ENCODE measurements around the gene DIPK1B.

DIPK1B gene

DNA sequence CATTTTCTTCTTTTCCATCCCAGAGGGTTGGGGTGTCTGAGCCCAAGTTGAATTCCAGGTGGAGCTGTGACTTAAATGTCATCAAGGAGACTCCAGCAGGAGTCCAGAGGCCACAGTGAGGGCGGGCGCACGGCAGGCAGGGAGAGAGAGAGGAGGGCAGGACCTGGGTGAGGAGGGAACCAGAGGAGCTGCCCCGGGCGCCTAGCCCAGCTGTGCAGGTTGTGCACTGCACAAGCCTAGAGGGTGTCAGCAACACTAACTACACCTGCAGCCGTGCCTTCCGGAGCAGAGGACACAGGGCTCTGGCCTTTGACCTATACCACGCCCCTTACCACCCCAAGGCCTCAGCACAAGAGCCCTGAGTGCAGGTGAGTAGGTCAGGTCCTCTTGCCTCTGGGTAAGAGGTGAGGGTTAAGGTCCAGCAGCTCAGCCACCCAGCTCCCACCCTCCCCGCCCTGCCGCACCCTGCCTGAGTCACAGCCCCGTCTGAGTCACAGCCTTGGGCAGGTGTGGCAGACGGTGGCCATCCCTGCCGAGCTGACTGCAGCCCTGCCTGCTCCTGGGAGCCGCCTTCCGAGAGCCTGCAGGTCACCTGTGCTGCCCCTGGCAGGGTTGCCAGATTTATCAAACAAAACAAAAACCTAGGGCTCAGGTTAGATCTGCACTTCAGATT lies 18.7 kb upstream of the DIPK1B start:
- Mint-ChIP-seq H3K4me1 (no peaks in the 10 kb centered on the region), H3K9me3 (no peaks in the 10 kb centered on the region), H3K4me3 (no peak overlapping the region), H3K27me3 (peaks cover 19% of the 10 kb centered on the region), H3K36me3 (ENCODE audit: insufficient read depth) (peaks cover 5% of the 10 kb centered on the region), H3K27ac (ENCODE audit: low read depth) (no peak overlapping the region)
- DNase-seq (ENCODE audit: low spot score in 2 of 2): no peak
- ATAC-seq (replicated peaks; ENCODE audit: extremely low read depth, poor library complexity, severe bottlenecking): no peak

DNA sequence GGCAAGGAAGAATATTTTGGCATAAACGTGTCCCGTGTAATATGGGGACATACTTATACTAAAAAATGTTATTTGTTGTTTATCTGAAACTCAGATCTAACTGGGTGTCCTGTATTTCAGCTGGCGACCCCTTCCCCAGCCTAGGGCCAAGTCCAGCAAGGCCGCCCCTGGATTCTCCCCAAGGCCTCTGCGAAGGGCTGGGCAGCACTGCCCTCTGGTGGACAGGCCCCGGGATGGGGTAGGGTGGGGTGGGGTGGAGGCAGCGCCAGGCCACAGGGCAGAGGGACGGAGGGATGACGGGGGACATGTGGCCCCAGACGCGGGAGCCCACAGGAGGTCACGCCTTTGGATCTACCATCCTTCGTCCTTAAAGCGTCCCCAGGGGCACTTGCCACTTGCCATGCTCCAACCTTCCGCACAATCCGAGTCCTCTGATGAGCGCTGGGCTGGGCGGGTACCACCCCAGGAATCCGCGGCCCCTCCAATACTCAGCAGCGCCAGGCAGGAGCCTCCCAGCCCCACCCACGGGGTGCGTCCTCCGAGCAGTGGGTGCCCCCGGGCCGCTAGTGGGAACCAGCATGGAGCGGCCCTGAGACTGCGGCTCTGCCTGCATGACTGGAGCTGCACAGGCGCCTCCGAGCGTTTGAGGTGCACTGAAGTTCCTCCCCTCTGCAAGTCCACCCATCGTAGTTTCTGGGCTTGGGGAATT lies 18.1 kb upstream of the DIPK1B start:
- ATAC-seq (replicated peaks; ENCODE audit: extremely low read depth, poor library complexity, severe bottlenecking) (no peak), DNase-seq (ENCODE audit: low spot score in 2 of 2) (no peak)
- Mint-ChIP-seq H3K4me1 (no peaks in the 10 kb centered on the region), H3K9me3 (no peaks in the 10 kb centered on the region), H3K36me3 (ENCODE audit: insufficient read depth) (peaks cover 5% of the 10 kb centered on the region), H3K27ac (ENCODE audit: low read depth) (no peak overlapping the region), H3K27me3 (peaks cover 19% of the 10 kb centered on the region), H3K4me3 (no peak overlapping the region)

- Mint-ChIP-seq H3K27ac (ENCODE audit: low read depth) (no peak overlapping the region), H3K9me3 (no peaks in the 10 kb centered on the region), H3K4me3 (no peak overlapping the region), H3K27me3 (peaks cover 19% of the 10 kb centered on the region), H3K36me3 (ENCODE audit: insufficient read depth) (peaks cover 5% of the 10 kb centered on the region), H3K4me1 (no peaks in the 10 kb centered on the region)
- no peak for DNase-seq (ENCODE audit: low spot score in 2 of 2)
- no peak for ATAC-seq (replicated peaks; ENCODE audit: extremely low read depth, poor library complexity, severe bottlenecking)
Measured at GRCh38 chr9:136694872-136695247, 17.5 kb upstream of the DIPK1B start.

DNA sequence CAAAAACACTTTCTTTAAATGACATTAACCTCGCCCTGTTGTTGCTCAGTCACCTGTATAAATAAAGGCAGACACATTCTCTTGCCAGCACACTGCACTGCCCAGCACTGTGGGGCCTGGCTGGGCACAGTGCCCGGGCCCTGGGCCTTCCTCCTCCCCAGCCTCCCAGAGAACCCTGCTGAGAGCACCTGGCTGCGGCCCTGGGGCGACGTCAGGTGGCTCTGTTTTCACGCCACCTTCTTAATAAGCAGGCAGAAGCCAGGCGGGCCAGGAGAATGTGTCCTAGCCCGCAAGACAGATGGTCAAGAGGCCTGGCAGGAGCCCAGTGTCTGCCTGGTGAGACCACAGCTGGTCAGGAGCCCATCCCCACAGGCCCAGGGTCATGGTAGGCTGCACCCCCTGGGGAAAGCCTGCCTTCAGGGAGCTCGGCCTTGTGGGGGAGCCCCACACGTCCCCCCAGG lies 16.9 kb upstream of the DIPK1B start:
- Mint-ChIP-seq H3K4me3 (no peak overlapping the region), H3K27me3 (peaks cover 19% of the 10 kb centered on the region)
- DNase-seq (ENCODE audit: low spot score in 2 of 2): no peak

GRCh38 chr9:136695955-136696354 lies 16.4 kb upstream of the DIPK1B start:
- DNase-seq (ENCODE audit: low spot score in 2 of 2) (no peak), ATAC-seq (replicated peaks; ENCODE audit: extremely low read depth, poor library complexity, severe bottlenecking) (no peak)
- Mint-ChIP-seq H3K27me3 (peaks cover 19% of the 10 kb centered on the region), H3K9me3 (no peaks in the 10 kb centered on the region), H3K4me3 (no peak overlapping the region), H3K27ac (ENCODE audit: low read depth) (peak overlapping the region; percentile 32), H3K4me1 (peaks cover 3% of the 10 kb centered on the region), H3K36me3 (ENCODE audit: insufficient read depth) (peaks cover 7% of the 10 kb centered on the region)

More for the DNA sequence above, 16.9 kb upstream of the DIPK1B start:
- Mint-ChIP-seq H3K4me1 (no peaks in the 10 kb centered on the region), H3K27ac (ENCODE audit: low read depth) (no peak overlapping the region), H3K36me3 (ENCODE audit: insufficient read depth) (peaks cover 5% of the 10 kb centered on the region), H3K9me3 (no peaks in the 10 kb centered on the region)
- no peak for ATAC-seq (replicated peaks; ENCODE audit: extremely low read depth, poor library complexity, severe bottlenecking)

GRCh38 chr9:136696502-136696901 lies 15.9 kb upstream of the DIPK1B start:
- DNase-seq (ENCODE audit: low spot score in 2 of 2): no peak
- Mint-ChIP-seq H3K36me3 (ENCODE audit: insufficient read depth) (peaks cover 10% of the 10 kb centered on the region), H3K9me3 (no peaks in the 10 kb centered on the region), H3K27me3 (peaks cover 19% of the 10 kb centered on the region), H3K4me3 (no peak overlapping the region), H3K4me1 (peaks cover 9% of the 10 kb centered on the region), H3K27ac (ENCODE audit: low read depth) (no peak overlapping the region)
- ATAC-seq (replicated peaks; ENCODE audit: extremely low read depth, poor library complexity, severe bottlenecking): no peak

- ATAC-seq (replicated peaks; ENCODE audit: extremely low read depth, poor library complexity, severe bottlenecking) (no peak), DNase-seq (ENCODE audit: low spot score in 2 of 2) (no peak)
- peaks cover 19% of the 10 kb centered on the region for H3K27me3 Mint-ChIP-seq
- peaks cover 12% of the 10 kb centered on the region for H3K36me3 Mint-ChIP-seq (ENCODE audit: insufficient read depth)
- H3K27ac Mint-ChIP-seq (ENCODE audit: low read depth): no peak overlapping the region
- H3K4me1 Mint-ChIP-seq: peaks cover 13% of the 10 kb centered on the region
- H3K9me3 Mint-ChIP-seq: no peaks in the 10 kb centered on the region
- no peak overlapping the region for H3K4me3 Mint-ChIP-seq
Measured at GRCh38 chr9:136697146-136697820, 15.1 kb upstream of the DIPK1B start.

DNA sequence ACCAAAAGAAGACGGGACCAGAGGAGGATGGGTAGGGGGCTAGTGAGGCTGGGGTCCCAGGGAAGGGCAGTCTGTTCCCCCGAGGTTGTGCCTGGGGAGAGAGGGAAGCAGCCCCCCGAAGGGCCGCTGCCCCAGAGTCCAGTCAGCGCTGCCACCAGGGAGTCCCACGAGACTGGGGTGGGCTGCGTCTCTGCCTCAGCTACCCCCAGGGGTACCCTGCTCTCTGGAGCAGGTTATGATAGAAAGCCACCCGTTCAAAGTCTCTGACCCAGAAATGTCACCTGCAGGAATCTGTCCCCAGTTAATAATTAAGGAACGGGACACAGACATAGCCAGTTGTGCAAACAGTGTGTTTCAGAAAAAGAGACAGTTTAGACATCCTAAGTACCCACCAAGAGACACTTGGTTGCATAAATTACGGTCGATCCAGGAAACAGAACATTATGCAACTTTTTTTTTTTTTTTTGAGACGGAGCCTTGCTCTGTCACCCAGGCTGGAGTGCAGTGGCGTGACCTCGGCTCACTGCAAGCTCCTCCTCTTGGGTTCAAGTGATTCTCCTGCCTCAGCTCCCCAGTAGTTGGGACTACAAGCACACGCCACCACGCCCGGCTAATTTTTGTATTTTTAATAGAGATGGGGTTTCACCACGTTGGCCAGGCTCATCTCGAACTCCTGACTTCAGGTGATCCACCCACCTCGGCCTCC lies 14.4 kb upstream of the DIPK1B start:
- H3K27ac Mint-ChIP-seq (ENCODE audit: low read depth): no peak overlapping the region
- no peak overlapping the region for H3K4me3 Mint-ChIP-seq
- H3K4me1 Mint-ChIP-seq: peaks cover 13% of the 10 kb centered on the region
- H3K27me3 Mint-ChIP-seq: peaks cover 17% of the 10 kb centered on the region
- DNase-seq (ENCODE audit: low spot score in 2 of 2) (no peak), ATAC-seq (replicated peaks; ENCODE audit: extremely low read depth, poor library complexity, severe bottlenecking) (no peak)
- H3K36me3 Mint-ChIP-seq (ENCODE audit: insufficient read depth): peaks cover 13% of the 10 kb centered on the region
- H3K9me3 Mint-ChIP-seq: no peaks in the 10 kb centered on the region

- Mint-ChIP-seq H3K9me3 (no peaks in the 10 kb centered on the region), H3K4me1 (peaks cover 13% of the 10 kb centered on the region), H3K36me3 (ENCODE audit: insufficient read depth) (peaks cover 13% of the 10 kb centered on the region), H3K4me3 (no peak overlapping the region), H3K27ac (ENCODE audit: low read depth) (no peak overlapping the region), H3K27me3 (peaks cover 10% of the 10 kb centered on the region)
- DNase-seq (ENCODE audit: low spot score in 2 of 2) (no peak), ATAC-seq (replicated peaks; ENCODE audit: extremely low read depth, poor library complexity, severe bottlenecking) (no peak)
Measured at GRCh38 chr9:136698635-136699246, 13.6 kb upstream of the DIPK1B start.

DNA sequence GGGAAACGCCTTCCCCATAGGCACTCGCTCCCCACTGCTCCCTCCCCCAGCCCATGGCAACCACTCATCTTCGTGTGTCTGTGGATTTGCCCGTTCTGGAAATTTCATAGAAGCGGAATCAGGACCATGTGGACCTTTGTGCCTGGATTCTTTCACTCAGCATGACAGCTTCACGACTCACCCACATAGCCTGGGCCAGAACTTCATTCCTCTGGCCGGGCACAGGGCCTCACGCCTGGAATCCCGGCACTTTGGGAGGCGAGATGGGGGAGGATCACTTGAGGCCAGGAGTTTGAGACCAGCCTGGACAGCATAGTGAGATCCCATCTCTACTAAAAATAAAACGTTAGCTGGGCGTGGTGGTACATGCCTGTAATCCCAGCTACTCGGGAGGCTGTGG lies 12.1 kb upstream of the DIPK1B start:
- peaks cover 11% of the 10 kb centered on the region for H3K36me3 Mint-ChIP-seq (ENCODE audit: insufficient read depth)
- peaks cover 13% of the 10 kb centered on the region for H3K4me1 Mint-ChIP-seq
- peaks cover 10% of the 10 kb centered on the region for H3K27me3 Mint-ChIP-seq
- ATAC-seq (replicated peaks; ENCODE audit: extremely low read depth, poor library complexity, severe bottlenecking) (no peak), DNase-seq (ENCODE audit: low spot score in 2 of 2) (no peak)
- H3K4me3 Mint-ChIP-seq: no peak overlapping the region
- no peaks in the 10 kb centered on the region for H3K9me3 Mint-ChIP-seq
- H3K27ac Mint-ChIP-seq (ENCODE audit: low read depth): peak overlapping the region; percentile 85

- DNase-seq (ENCODE audit: low spot score in 2 of 2) (peak; percentile 56 to 69), ATAC-seq (replicated peaks; ENCODE audit: extremely low read depth, poor library complexity, severe bottlenecking) (peak; percentile 87)
- Mint-ChIP-seq H3K27me3 (peaks cover 10% of the 10 kb centered on the region), H3K36me3 (ENCODE audit: insufficient read depth) (peaks cover 11% of the 10 kb centered on the region), H3K4me3 (peak overlapping the region; percentile 62), H3K27ac (ENCODE audit: low read depth) (peak overlapping the region; percentile 85), H3K4me1 (peaks cover 13% of the 10 kb centered on the region), H3K9me3 (no peaks in the 10 kb centered on the region)
Measured at GRCh38 chr9:136700959-136701667, 11.3 kb upstream of the DIPK1B start.

DNA sequence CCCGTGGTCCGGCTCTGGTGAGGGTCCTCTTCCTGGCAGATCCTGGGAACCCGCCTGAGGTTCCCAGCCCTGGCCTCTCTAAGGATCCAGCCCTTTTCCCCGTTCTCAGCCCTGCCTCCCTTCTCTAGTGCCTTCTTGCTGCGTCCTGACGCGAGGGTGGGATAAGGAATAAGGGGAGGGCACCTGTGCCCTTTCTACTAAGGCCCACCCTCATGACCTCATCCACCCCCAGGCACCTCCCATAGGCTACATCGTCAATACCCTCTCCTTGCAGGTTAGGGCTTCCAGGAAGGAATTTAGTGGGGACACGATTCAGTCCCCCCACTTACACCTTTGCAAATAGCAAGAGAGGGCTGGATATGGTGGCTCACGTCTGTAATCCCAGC lies 10.7 kb upstream of the DIPK1B start:
- Mint-ChIP-seq H3K4me1 (peaks cover 13% of the 10 kb centered on the region), H3K27me3 (peaks cover 10% of the 10 kb centered on the region), H3K9me3 (no peaks in the 10 kb centered on the region), H3K36me3 (ENCODE audit: insufficient read depth) (peaks cover 11% of the 10 kb centered on the region), H3K4me3 (peak overlapping the region; percentile 62), H3K27ac (ENCODE audit: low read depth) (peak overlapping the region; percentile 85)
- ATAC-seq (replicated peaks; ENCODE audit: extremely low read depth, poor library complexity, severe bottlenecking) (peak; percentile 4), DNase-seq (ENCODE audit: low spot score in 2 of 2) (no peak)
